ENCODE data around the gene EPAS1.
A peak's percentile ranks its signal among the peaks of the same experiment; 100 is the strongest.

The EPAS1 gene

GRCh38 chr2:46273225-46273863 is 23.9 kb upstream of the EPAS1 start:
- DNase-seq (ENCODE audit: low read depth in 2 of 2), result no peak

GRCh38 chr2:46273919-46274318 is 23.3 kb upstream of the EPAS1 start:
- DNase-seq (ENCODE audit: low read depth in 2 of 2), result no peak

- no peak for DNase-seq (ENCODE audit: low read depth in 2 of 2)
These were observed 22.6 kb upstream of the EPAS1 start for GRCh38 chr2:46274586-46274985.

DNA sequence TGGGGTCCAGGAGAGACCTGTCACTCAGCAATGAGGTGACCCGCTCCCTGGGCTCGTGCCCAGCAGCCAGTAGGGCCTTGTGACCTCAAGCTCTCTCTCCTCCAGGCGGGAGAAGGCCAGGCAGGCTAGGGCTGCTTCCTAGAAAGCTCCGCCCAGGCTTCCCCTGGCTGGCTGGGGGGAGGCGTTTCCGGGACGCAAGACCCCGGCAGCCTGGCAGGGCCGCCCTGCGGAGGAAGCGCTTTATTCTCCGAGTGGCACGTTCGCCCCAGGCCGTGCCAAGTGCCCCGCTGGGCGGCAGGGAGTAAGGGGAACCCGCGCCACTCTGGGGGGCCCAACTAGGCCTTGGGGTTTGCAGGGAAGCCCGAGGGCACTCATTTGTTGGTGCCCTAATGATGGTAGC is 21.2 kb upstream of the EPAS1 start:
- peak in 1 of 2 donors; percentile 11 for DNase-seq (ENCODE audit: low read depth in 2 of 2)

- DNase-seq (ENCODE audit: low read depth in 2 of 2), result no peak
These were observed 20.6 kb upstream of the EPAS1 start for GRCh38 chr2:46276642-46277041.

- DNase-seq (ENCODE audit: low read depth in 2 of 2), result no peak
These were observed 19.6 kb upstream of the EPAS1 start for GRCh38 chr2:46277431-46278190.

DNA sequence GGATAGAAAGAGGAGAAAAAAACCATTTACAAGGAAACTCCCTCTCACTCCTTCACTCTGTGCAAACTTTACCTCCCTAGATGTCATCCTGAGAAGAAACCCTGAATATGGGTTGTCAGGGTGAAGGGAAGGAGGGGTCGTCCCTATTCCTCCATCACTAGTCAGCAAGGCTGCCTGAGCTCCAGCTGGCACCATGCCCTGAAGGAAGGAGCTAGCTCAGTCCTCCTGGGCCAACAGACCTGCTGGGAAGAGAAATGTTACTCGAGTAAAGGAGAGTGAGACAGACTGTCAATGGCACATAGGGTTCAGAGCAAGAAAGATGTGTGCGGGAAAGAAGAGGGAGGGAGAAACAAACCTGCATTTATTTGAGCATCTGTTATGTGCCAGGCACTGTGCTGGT is 18.3 kb upstream of the EPAS1 start:
- no peak for DNase-seq (ENCODE audit: low read depth in 2 of 2)

GRCh38 chr2:46281939-46282338 is 15.3 kb upstream of the EPAS1 start:
- DNase-seq (ENCODE audit: low read depth in 2 of 2), result no peak

DNA sequence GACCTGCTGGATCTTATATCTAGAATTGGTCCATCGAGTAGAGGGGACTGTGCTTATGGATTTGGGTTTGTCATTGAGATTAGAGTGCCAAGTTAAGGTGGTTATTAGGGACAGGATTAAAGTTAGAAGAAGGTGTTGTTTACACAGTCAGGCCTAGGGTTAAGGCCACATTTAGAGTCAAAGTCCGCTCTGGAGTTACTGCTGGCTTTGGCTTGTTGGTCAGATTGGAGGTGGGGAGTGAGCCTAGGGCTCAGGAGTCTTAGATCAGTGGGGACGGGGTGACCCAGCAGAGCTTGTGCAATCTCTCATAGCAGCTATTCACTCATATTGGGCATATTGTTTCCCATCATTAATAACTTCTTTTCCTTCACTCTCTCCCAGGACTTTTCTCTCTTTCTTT is 13.5 kb upstream of the EPAS1 start:
- DNase-seq (ENCODE audit: low read depth in 2 of 2), result no peak

DNA sequence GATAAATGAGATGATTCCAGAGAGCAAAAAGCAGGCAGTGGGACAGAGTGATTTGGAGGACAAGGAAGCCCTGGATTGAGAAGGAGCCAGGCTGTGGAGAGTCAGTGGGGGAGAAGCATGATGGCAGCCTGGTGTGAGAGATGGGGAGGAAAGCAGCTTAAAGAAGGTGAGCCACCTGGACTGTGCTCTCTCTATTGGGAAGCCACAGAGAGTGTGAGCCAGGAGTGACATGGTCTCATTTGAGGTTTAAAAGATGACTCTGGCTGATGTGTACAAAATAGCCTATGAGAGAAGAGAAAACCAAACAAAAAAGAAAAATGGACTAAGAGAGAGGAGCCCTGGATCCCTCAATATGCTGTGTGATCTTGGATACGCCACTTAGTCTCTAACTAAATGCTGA is 12.9 kb upstream of the EPAS1 start:
- no peak for DNase-seq (ENCODE audit: low read depth in 2 of 2)

DNA sequence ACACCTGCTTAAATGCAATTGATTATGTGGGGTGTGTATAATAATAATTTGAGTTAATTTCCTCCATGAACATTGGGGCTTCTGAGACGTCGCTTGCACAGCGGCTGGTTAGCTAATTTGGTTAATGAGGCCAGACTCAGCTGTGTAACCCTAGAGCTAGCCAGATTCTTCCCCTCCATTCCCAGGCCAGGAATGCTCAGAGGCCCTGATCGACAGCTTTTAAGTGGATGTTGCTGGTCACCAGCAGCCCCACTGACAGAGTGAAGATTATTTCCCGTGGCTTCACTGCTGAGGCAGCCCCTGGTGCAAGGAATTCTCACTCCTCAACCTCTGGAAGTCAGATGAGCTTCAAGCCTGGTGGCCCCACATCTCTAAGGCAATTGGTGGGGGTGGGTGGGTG is 12.4 kb upstream of the EPAS1 start:
- no peak for DNase-seq (ENCODE audit: low read depth in 2 of 2)

DNA sequence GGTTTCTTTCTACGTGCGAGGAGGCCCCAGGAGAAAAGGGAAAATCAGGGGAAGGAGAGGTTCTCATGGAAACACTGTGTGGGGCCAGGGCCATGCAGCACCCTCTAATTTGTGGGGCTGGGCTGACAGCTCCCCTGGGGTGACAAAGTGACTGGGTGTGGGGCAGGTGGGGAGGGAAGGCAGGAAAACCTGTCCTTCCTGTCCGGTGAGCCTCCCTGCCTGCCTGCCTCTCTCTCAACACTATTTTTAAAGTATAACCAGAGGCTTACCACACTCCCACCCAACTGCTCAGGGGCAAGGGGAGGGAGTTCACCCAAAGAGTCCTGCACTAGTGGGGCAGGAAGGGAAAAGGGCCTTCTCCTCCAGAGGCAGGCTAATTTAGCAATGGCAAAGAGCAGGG is 10.5 kb upstream of the EPAS1 start:
- no peak for DNase-seq (ENCODE audit: low read depth in 2 of 2)

DNA sequence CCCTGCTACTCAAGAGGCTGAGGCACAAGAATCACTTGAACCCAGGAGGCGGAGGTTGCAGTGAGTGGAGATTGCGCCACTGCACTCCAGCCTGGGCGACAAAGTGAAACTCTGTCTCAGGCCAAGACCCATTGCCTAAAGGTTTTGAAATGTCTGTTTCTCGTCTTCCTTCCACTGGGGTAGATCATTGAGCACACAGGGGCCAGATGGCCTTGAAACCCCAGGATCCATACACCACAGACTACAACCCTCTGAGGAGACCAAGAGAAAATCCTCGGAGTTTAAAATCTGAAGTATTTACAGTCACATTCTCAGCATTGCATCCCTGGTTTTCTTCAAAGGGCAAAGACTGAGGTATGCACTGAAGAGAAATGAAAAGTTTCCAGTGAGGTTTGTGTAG is 7.1 kb upstream of the EPAS1 start:
- no peak for DNase-seq (ENCODE audit: low read depth in 2 of 2)

DNA sequence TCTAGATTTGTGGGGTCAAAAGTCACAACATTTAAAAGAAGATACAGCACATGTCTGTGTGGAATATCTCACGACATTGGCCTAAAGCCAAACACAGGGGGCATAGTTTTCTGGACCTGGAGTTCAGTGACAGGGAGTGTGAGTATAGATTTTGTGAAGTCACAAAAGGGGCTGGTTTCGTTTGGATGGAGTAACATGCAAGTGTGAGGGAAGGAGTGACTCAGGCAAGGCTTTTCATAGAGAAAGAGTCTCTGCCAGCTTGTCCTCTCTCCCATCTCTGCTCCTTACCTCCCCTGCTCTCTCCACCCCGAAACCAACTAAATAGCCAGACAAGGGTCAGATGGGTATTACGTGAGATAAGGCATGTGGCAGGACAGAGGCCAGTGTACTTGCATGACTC is 3.7 kb upstream of the EPAS1 start:
- DNase-seq (ENCODE audit: low read depth in 2 of 2), result no peak

DNA sequence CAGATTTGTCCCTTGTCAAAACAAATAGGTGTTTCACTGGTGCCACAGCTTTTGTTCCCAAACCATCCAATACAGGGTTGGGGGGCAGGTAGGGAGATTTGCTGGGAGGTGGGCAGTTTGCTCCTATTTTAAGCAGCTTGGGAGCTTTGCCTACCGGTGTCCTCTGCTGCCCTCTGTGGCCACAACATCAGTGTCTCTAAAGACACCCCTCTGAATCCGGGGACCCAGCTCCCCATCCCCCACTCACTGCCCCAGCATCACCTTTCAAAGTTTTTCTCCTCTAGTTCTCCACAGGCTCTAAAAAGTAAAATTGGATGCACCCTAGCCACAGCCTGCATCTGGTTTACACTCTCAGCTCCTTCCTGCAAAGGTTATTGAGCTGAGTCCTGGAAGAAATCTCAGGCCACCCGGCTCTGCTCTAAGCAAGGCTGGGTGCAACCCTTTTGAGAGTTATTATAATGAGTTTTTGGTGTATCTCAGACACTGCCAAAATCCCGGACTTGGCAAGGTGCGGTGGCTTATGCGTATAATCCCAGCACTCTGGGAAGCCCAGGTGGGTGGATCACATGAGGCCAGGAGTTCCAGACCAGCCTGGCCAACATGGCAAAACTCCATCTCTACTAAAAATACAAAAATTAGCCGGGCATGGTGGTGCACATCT is 2.9 kb upstream of the EPAS1 start:
- no peak for DNase-seq (ENCODE audit: low read depth in 2 of 2)

DNA sequence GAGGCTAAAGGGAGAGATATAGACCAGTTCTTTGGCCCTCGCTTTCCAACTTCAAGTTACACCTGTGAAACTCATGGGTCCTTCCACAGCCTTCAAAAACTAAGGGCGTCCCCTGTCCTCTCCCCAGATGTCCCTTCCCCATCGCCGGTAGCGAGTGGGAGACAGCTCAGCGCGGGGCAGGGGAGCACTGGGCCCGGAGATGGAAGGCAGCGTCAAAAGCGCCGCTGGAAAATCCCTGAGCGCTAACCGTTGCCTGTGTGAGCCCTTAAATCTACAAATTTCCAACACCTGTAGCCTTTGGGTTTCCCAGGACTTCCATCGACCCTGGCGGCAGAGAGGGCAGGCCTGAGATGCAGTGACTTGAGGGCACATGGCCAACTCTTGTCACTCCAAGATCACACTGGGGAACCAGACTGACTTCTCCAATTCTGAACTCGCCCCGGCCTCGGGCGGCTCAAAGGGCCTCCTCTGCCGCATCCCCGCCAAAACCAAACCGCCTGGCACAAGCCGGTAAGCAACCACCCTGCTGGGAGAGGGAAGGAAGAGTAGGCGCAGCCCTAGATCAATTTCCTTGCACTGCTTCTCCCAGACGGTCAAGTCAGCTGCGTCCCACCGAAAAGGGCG is 879 bp upstream of the EPAS1 start:
- peak in 1 of 2 donors; percentile 2 for DNase-seq (ENCODE audit: low read depth in 2 of 2)

- peak; percentile 66 to 78 for DNase-seq (ENCODE audit: low read depth in 2 of 2)
These were observed 502 bp downstream of the EPAS1 start for GRCh38 chr2:46297546-46298271.

DNA sequence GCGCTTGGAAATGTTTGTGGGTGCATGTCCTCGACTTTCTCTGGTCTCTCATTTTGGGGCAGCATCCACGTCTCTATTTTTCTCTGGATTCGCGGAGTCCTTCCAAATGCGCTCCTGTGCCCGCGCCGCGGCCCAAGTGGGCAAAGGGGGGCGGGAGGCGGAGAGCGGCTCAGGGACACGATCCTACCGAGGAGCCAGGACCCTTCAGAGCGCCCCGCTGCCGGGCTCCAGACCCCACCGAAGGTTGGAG is 990 bp downstream of the EPAS1 start:
- DNase-seq (ENCODE audit: low read depth in 2 of 2), result no peak

DNA sequence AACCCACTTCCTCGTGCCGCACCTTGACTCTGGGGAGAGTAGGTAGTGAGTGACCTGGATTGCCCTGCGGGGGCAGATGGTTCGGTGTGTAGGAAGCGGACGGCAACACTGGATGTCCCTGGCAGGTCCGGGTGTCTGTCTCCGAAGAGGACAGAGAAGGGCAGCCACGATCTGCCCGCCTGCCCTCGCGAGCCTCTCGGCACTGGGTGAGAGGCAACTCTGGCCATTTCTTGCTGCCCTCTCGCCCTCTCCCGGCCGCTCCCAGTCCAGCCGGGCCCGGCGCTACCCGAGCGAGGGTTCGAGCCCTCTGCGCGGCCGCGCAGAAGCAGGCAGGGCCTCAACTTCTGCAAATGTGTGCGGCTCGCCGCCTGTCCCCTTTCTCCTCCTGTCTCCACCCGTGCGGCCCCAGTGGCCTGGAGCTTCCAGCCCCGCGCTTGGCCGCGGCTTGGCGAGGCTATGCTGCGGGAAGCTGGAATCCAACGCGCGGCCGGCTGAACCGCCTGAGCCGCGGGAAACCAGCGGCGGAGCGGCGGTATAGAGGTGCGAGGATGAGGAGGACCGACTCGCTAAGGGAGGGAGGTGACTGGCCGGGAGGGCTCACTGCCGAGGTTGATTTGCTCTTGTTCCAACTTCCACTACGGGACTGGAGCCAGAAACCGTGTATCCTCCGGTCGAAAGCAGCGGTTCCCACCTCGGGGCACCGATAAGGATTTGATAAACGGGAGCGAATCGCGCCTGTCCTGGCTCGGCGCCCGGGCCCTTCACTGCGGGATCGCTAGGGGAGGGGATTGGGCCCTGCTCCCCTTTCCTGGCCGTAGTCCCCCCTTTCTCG is 1.5 kb downstream of the EPAS1 start:
- peak in 1 of 2 donors; percentile 16 for DNase-seq (ENCODE audit: low read depth in 2 of 2)

GRCh38 chr2:46299365-46300263 is 2.4 kb downstream of the EPAS1 start:
- no peak for DNase-seq (ENCODE audit: low read depth in 2 of 2)
